RWPE2 (cell line): ENCODE results near the gene PTPN23.

ENCODE experiments used
- ATAC-seq: fragments of 200-7000 bp; cut with Tn5 transposase; 3 replicates; pipeline ENCODE4 v1.9.1; 2021; ENCODE audit warnings: low read depth
- DNase-seq: peaks from one replicate; pipeline ENCODE4 v3.0.0-alpha.2; 2020; ENCODE audit warnings: low spot score
- H3K27ac ChIP-seq: fragments of 450-650 bp; 2 replicates; pipeline ENCODE4 v1.5.1; 2017; ENCODE audit warnings: mild to moderate bottlenecking; ENCODE audit not compliant: poor library complexity, severe bottlenecking
- H3K27me3 ChIP-seq: fragments of 250-450 bp; sonication (Bioruptor Pico); 2 replicates; pipeline ENCODE4 v1.5.1; 2021; ENCODE audit warnings: mild to moderate bottlenecking, moderate library complexity; ENCODE audit not compliant: insufficient read depth, poor library complexity, severe bottlenecking
- H3K36me3 ChIP-seq: fragments of 250-450 bp; sonication (Bioruptor Pico); 2 replicates; pipeline ENCODE4 v1.5.1; 2020; ENCODE audit warnings: low read depth, mild to moderate bottlenecking, moderate library complexity
- H3K4me1 ChIP-seq: fragments of 250-450 bp; sonication (Bioruptor Pico); 2 replicates; pipeline ENCODE4 v1.5.1; 2021; ENCODE audit warnings: mild to moderate bottlenecking, moderate library complexity; ENCODE audit not compliant: insufficient read depth, poor library complexity, severe bottlenecking
- H3K4me3 ChIP-seq: fragments of 250-450 bp; sonication (Bioruptor Pico); 2 replicates; pipeline ENCODE4 v1.5.1; 2021; ENCODE audit warnings: mild to moderate bottlenecking, moderate library complexity; ENCODE audit not compliant: severe bottlenecking
- H3K9me3 ChIP-seq: fragments of 250-450 bp; sonication (Bioruptor Pico); 2 replicates; pipeline ENCODE4 v1.5.1; 2021; ENCODE audit warnings: mild to moderate bottlenecking, moderate library complexity; ENCODE audit not compliant: severe bottlenecking
- TF ChIP-seq, protein P1 (sequence below): fragments of 450-650 bp; IDR thresholded peaks from one replicate; pipeline ENCODE4 v1.5.1; 2017; ENCODE audit warnings: mild to moderate bottlenecking, moderate library complexity; ENCODE audit not compliant: poor library complexity, severe bottlenecking

The PTPN23 gene

GRCh38 chr3:47379411-47379899, 1.4 kb upstream of the PTPN23 start:
- DNase-seq (no peak), ATAC-seq (no peak)
- no peaks in the 10 kb centered on the region for H3K4me1 ChIP-seq
- peak overlapping the region; percentile 66 for H3K4me3 ChIP-seq
- peak overlapping the region; percentile 72 for H3K27ac ChIP-seq
- no peaks in the 10 kb centered on the region for H3K27me3 ChIP-seq
- no peaks in the 10 kb centered on the region for H3K9me3 ChIP-seq
- no peaks in the 10 kb centered on the region for H3K36me3 ChIP-seq
- TF ChIP-seq, protein P1, sequence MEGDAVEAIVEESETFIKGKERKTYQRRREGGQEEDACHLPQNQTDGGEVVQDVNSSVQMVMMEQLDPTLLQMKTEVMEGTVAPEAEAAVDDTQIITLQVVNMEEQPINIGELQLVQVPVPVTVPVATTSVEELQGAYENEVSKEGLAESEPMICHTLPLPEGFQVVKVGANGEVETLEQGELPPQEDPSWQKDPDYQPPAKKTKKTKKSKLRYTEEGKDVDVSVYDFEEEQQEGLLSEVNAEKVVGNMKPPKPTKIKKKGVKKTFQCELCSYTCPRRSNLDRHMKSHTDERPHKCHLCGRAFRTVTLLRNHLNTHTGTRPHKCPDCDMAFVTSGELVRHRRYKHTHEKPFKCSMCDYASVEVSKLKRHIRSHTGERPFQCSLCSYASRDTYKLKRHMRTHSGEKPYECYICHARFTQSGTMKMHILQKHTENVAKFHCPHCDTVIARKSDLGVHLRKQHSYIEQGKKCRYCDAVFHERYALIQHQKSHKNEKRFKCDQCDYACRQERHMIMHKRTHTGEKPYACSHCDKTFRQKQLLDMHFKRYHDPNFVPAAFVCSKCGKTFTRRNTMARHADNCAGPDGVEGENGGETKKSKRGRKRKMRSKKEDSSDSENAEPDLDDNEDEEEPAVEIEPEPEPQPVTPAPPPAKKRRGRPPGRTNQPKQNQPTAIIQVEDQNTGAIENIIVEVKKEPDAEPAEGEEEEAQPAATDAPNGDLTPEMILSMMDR = no peak

- no peaks in the 10 kb centered on the region for H3K9me3 ChIP-seq
- TF ChIP-seq, protein P1 = no peak
- DNase-seq (no peak), ATAC-seq (peak; percentile 6; the same call in 1 of the 3 replicates)
- no peaks in the 10 kb centered on the region for H3K36me3 ChIP-seq
- H3K4me1 ChIP-seq = no peaks in the 10 kb centered on the region
- peak overlapping the region; percentile 72 for H3K27ac ChIP-seq
- H3K27me3 ChIP-seq = no peaks in the 10 kb centered on the region
- peak overlapping the region; percentile 66 for H3K4me3 ChIP-seq
These were observed 708 bp upstream of the PTPN23 start for GRCh38 chr3:47380026-47380600.

DNA sequence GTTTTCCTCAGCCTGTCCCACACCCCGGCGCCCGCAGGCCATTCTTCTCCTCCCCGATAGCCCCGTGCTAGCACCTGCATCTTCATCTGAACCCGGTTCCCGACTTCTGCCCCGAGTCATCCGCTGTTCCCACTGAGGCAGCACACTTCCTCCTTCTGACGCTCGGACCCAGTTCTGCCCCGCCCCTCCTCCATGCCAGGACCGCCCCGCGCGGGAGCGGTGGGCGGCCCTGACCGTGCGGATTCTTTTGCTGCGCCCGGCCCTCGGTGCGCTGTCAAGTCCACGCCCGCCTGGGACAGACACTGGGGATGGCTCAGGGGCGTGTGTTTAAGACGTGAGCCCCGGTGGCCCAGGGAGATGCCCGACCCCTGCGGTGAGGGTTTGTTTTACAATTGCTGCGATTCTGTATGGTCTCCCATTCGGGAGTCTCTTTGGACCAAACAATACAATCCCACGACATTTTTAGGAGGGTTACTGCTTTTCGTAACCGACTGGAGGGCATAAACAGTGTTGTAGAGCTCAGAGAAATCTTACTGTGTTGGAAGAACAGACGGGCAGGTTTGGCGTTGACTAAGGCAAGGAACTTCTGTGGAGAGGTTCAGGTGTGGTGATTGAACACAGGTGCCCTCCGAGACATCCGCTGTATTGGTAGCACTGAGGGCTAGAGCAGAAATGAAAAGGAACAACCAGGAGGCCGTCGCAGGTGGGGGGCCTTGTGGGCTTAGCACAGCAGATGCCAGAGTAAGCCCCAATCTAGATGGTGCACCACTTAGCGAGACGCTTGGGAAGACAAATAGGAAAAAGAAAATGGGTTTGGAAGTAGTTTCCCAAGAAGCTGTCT, 716 bp downstream of the PTPN23 start:
- Histone ChIP-seq H3K4me3 (peak overlapping the region; percentile 66), H3K4me1 (no peaks in the 10 kb centered on the region), H3K36me3 (no peaks in the 10 kb centered on the region), H3K27ac (peak overlapping the region; percentile 72), H3K9me3 (no peaks in the 10 kb centered on the region), H3K27me3 (no peaks in the 10 kb centered on the region)
- TF ChIP-seq, protein P1 = no peak
- DNase-seq = peak; percentile 84
- ATAC-seq = peak; percentile 70

DNA sequence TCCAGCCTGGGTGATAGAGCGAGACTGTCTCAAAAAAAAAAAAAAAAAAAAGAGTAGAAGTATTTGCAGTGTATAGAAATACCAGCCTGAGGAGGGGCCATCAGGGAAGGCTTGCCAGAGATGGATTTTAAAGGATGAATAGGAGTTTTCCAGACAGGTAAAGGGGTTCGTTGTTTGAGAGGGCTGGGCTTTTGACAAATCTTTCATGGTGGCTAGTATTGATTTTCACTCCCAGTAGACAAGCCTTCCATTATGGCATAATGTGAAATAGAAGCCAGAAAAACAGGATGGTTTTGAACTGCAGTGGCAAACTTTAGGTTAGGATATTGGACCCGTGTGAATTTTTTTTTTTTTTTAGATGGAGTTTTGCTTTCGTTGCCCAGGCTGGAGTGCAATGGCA, 3.6 kb downstream of the PTPN23 start:
- ATAC-seq = no peak
- Histone ChIP-seq H3K27me3 (no peaks in the 10 kb centered on the region), H3K4me3 (no peak overlapping the region), H3K9me3 (no peaks in the 10 kb centered on the region), H3K36me3 (peaks cover 11% of the 10 kb centered on the region), H3K4me1 (no peaks in the 10 kb centered on the region), H3K27ac (no peak overlapping the region)
- TF ChIP-seq, protein P1 = no peak
- no peak for DNase-seq
